Dendritic cell treated with granulocyte-macrophage colony-stimulating factor and Interleukin-4, amounts not matched to agents 40 ng/mL and 50 ng/mL, for 4 days (primary cell): ENCODE results near the gene HTRA3.
"Not testable (repeated sequence)": the region's sequence is repeated elsewhere in the genome, so short reads cannot be mapped to it uniquely, and the experiment has no call there.

Experiments
- H3K27ac Mint-ChIP-seq: one replicate; pipeline ENCODE4 v1.8.0; 2022; ENCODE audit warnings: mild to moderate bottlenecking, mixed read lengths
- H3K27me3 Mint-ChIP-seq: one replicate; pipeline ENCODE4 v1.8.0; 2022; ENCODE audit warnings: mild to moderate bottlenecking, mixed read lengths
- H3K36me3 Mint-ChIP-seq: one replicate; pipeline ENCODE4 v1.8.0; 2022; ENCODE audit warnings: low read depth, mixed read lengths
- H3K4me1 Mint-ChIP-seq: one replicate; pipeline ENCODE4 v1.8.0; 2022; ENCODE audit warnings: low read depth, mixed read lengths
- H3K4me3 Mint-ChIP-seq: one replicate; pipeline ENCODE4 v1.8.0; 2022; ENCODE audit warnings: mild to moderate bottlenecking, moderate library complexity, mixed read lengths
- H3K9me3 Mint-ChIP-seq: one replicate; pipeline ENCODE4 v1.8.0; 2022; ENCODE audit warnings: mixed read lengths
- intact Hi-C: fragments of 100-400 bp; cut with micrococcal nuclease; formaldehyde crosslinking; loops from one replicate; pipeline ENCODE4 v1.15.0; 2022

HTRA3 gene

GRCh38 chr4:8345053-8345945, 75.7 kb downstream of the HTRA3 start:
- no peak overlapping the region for H3K27ac Mint-ChIP-seq
- H3K36me3 Mint-ChIP-seq = no peaks in the 10 kb centered on the region
- H3K4me3 Mint-ChIP-seq = no peak overlapping the region
- no peaks in the 10 kb centered on the region for H3K9me3 Mint-ChIP-seq
- no peaks in the 10 kb centered on the region for H3K27me3 Mint-ChIP-seq
- intact Hi-C loops = no loop called here
- H3K4me1 Mint-ChIP-seq = peaks cover 13% of the 10 kb centered on the region

- Mint-ChIP-seq H3K4me3 (no peak overlapping the region), H3K27ac (no peak overlapping the region), H3K4me1 (peaks cover 13% of the 10 kb centered on the region), H3K36me3 (no peaks in the 10 kb centered on the region), H3K27me3 (no peaks in the 10 kb centered on the region), H3K9me3 (no peaks in the 10 kb centered on the region)
- intact Hi-C loops = no loop called here
Observed at GRCh38 chr4:8345946-8346814, 76.6 kb downstream of the HTRA3 start.

GRCh38 chr4:8346838-8347605, 77.5 kb downstream of the HTRA3 start:
- Mint-ChIP-seq H3K4me3 (no peak overlapping the region), H3K27ac (no peak overlapping the region), H3K36me3 (no peaks in the 10 kb centered on the region), H3K9me3 (no peaks in the 10 kb centered on the region), H3K4me1 (peaks cover 13% of the 10 kb centered on the region), H3K27me3 (no peaks in the 10 kb centered on the region)
- intact Hi-C loops = no loop called here

- Mint-ChIP-seq H3K36me3 (no peaks in the 10 kb centered on the region), H3K4me1 (peaks cover 13% of the 10 kb centered on the region), H3K9me3 (no peaks in the 10 kb centered on the region), H3K27ac (no peak overlapping the region), H3K4me3 (no peak overlapping the region), H3K27me3 (no peaks in the 10 kb centered on the region)
- intact Hi-C loops = no loop called here
Observed at GRCh38 chr4:8347660-8348059, 78.1 kb downstream of the HTRA3 start.

- intact Hi-C loops = no loop called here
- Mint-ChIP-seq H3K27ac (no peak overlapping the region), H3K36me3 (no peaks in the 10 kb centered on the region), H3K4me3 (no peak overlapping the region), H3K27me3 (no peaks in the 10 kb centered on the region), H3K9me3 (no peaks in the 10 kb centered on the region), H3K4me1 (peaks cover 13% of the 10 kb centered on the region)
Observed at GRCh38 chr4:8348071-8348470, 78.5 kb downstream of the HTRA3 start.

GRCh38 chr4:8349236-8349635, 79.7 kb downstream of the HTRA3 start:
- H3K4me3 Mint-ChIP-seq, intact Hi-C loops, H3K27ac Mint-ChIP-seq, H3K36me3 Mint-ChIP-seq, H3K27me3 Mint-ChIP-seq: not testable (repeated sequence)
- H3K9me3 Mint-ChIP-seq = peaks cover 11% of the 10 kb centered on the region
- peaks cover 13% of the 10 kb centered on the region for H3K4me1 Mint-ChIP-seq

GRCh38 chr4:8349664-8350236, 80.2 kb downstream of the HTRA3 start:
- peaks cover 8% of the 10 kb centered on the region for H3K4me1 Mint-ChIP-seq
- H3K9me3 Mint-ChIP-seq = peaks cover 16% of the 10 kb centered on the region
- intact Hi-C loops = no loop called here

GRCh38 chr4:8350352-8350751, 80.8 kb downstream of the HTRA3 start:
- Mint-ChIP-seq H3K27me3 (no peaks in the 10 kb centered on the region), H3K9me3 (peaks cover 18% of the 10 kb centered on the region), H3K4me3 (no peak overlapping the region), H3K4me1 (peaks cover 5% of the 10 kb centered on the region), H3K36me3 (no peaks in the 10 kb centered on the region), H3K27ac (no peak overlapping the region)
- intact Hi-C loops = no loop called here

More at GRCh38 chr4:8349664-8350236, 80.2 kb downstream of the HTRA3 start:
- H3K4me3 Mint-ChIP-seq = no peak overlapping the region
- no peaks in the 10 kb centered on the region for H3K36me3 Mint-ChIP-seq
- H3K27me3 Mint-ChIP-seq = no peaks in the 10 kb centered on the region
- H3K27ac Mint-ChIP-seq = no peak overlapping the region

- Mint-ChIP-seq H3K4me1 (peaks cover 5% of the 10 kb centered on the region), H3K36me3 (no peaks in the 10 kb centered on the region), H3K4me3 (no peak overlapping the region), H3K27me3 (no peaks in the 10 kb centered on the region), H3K9me3 (peaks cover 18% of the 10 kb centered on the region), H3K27ac (no peak overlapping the region)
- intact Hi-C loops = no loop called here
Observed at GRCh38 chr4:8350841-8351461, 81.4 kb downstream of the HTRA3 start.

GRCh38 chr4:8351931-8352367, 82.4 kb downstream of the HTRA3 start:
- Mint-ChIP-seq H3K27ac (no peak overlapping the region), H3K9me3 (peaks cover 18% of the 10 kb centered on the region), H3K27me3 (no peaks in the 10 kb centered on the region), H3K36me3 (no peaks in the 10 kb centered on the region), H3K4me3 (no peak overlapping the region), H3K4me1 (peaks cover 5% of the 10 kb centered on the region)
- intact Hi-C loops = no loop called here

- intact Hi-C loops = no loop called here
- Mint-ChIP-seq H3K4me1 (peaks cover 5% of the 10 kb centered on the region), H3K9me3 (peaks cover 18% of the 10 kb centered on the region), H3K27me3 (no peaks in the 10 kb centered on the region), H3K27ac (no peak overlapping the region), H3K36me3 (no peaks in the 10 kb centered on the region), H3K4me3 (no peak overlapping the region)
Observed at GRCh38 chr4:8352368-8353157, 83.0 kb downstream of the HTRA3 start.

- Mint-ChIP-seq H3K9me3 (peaks cover 18% of the 10 kb centered on the region), H3K27me3 (no peaks in the 10 kb centered on the region), H3K4me1 (peaks cover under 1% of the 10 kb centered on the region), H3K27ac (no peak overlapping the region), H3K4me3 (no peak overlapping the region), H3K36me3 (no peaks in the 10 kb centered on the region)
- intact Hi-C loops = no loop called here
Observed at GRCh38 chr4:8353158-8353669, 83.7 kb downstream of the HTRA3 start.
